Frontal cortex (tissue), 4 donors: ENCODE data around the gene CNTLN. TPM values are rescaled to one million over a fixed set of nuclear protein-coding genes. Genes with fewer than 3 reads are reported as not detected.
"Not testable (repeated sequence)": the region's sequence is repeated elsewhere in the genome, so short reads cannot be mapped to it uniquely, and the experiment has no call there.

Experiments
- DNase-seq, 2 donors: peaks; one replicate each; pipeline ENCODE4 v3.0.0; 2012; ENCODE audit warnings: low spot score in 2 of 2
- FAIRE-seq: peaks from 2 replicates; lab custom pipeline; 2012; peaks lifted over from hg19 to GRCh38; lab: Jason Lieb, UNC
- total RNA-seq: library from RNA; depleted of rRNA; stranded (reverse); fragments of >200 nt; gene quantifications from one replicate; pipeline ENCODE4 v1.2.3, GENCODE V29; 2014
- donor health status: control.
- donor health status: control.
- donor health status: control.

The CNTLN gene
- total RNA-seq, 1 donor from 2014 or later = 20.0 TPM

DNA sequence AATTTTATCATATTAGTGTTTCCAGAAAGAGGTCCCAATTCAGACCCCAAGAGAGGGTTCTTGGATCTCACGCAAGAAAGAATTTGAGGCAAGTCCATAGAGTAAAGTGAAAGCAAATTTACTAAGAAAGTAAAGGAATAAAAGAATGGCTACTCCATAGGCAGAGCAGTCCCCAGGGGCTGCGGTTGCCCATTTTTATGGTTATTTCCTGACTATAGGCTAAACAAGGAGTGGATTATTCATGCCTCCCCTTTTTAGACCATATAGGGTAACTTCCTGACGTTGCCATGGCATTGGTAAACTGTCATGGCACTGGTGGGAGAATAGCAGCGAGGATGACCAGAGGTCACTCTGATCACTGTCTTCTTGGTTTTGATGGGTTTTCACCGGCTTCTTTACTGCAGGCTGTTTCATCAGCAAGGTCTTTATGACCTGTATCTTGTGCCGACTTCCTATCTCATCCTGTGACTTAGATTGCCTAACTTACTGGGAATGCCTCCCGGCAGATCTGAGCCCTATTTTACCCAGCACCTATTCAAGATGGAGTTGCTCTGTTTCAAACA, 262.4 kb downstream of the CNTLN start:
- not testable (repeated sequence) for DNase-seq, FAIRE-seq

DNA sequence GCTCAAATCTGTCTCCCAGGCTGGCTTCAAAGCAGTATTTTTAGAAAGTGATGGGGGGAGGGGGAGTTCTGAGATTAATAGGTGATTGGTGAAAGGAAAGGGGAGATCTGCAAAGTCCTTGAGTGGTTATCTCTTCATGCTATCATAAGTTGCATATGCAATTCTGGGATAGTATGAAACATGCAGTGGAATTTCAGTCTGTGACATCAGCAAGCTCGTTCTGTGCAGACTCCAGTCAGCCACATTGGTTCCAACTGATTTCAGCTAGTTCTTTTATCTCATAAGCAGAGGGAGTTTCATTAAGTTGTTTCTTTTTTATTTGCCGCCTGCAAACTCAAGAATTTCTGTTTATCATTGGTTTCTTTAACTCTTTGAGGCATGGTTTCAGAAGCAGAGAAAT, 263.5 kb downstream of the CNTLN start:
- FAIRE-seq = no peak
- no peak for DNase-seq

DNA sequence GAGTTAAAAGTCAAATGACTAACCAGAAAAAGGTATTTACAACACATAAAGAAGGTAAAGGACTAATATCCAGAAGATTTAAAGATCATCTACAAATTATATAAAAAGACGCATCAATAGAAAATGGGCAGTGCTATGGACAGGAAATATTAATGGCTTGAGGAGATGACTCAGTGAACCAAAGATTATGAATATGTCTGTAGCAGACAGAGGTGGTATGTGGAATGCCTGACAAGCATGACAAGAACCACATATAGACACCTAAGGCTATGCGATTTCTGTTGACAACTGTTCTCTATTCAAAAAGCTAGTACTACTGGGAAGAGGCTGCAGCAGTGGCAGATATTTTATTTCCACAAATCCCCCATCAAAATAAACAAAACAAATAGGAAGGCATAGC, 267.0 kb downstream of the CNTLN start:
- FAIRE-seq (no peak), DNase-seq (no peak)

DNA sequence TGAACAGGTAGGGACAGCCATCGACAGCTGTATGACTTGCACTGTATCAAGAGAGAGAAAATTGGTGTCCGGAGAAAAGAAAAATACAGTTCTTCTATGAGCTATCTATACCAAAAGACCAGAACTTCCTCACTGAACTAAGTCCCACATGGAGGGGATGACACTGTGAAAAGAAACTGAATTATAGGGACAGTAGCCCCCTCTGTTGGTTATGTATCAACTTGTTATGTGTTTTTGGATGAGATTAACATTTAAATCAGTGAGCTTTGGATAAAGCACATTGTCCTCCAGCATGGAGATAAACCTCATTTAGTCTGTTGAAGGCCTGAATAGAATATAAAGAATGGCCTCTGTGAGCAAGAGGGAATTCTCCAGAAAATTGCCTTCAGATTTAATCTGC, 267.5 kb downstream of the CNTLN start:
- no peak for FAIRE-seq
- DNase-seq = no peak

DNA sequence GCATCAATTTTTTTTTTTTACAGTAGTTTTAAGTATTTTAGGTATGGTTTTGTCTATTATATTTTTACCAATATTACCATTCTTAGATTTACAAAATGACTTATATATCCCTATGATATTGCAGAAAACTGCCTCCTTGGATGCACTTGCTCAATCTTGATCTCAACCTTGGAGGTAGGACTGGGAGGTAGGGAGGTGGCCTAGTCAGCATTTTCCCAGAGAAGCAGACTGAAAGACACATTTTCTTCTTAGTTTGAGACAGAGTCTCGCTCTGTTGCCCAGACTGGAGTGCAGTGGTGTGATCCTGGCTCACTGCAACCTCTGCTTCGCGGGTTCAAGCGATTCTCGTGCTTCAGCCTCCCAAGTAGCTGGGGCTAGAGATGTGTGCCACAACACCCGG, 268.7 kb downstream of the CNTLN start:
- FAIRE-seq = no peak
- DNase-seq = no peak

DNA sequence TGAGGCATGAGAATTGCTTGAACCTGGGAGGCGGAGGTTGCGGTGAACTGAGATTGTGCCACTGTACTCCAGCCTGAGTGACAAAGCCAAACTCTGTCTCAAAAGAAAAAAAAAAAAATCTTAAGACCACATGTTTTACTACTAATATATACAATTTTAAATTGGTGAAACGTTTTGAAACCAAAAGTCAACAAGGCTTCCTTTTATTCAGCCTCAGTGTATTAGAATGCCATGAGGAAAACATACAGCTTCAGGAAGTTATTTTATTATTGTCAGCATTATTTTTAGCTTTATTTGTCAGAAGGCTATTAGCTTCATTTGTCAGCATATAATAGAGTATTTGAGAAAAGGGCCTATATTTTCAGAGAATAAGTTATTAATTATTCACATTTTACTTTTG, 280.1 kb downstream of the CNTLN start:
- FAIRE-seq (no peak), DNase-seq (no peak)

DNA sequence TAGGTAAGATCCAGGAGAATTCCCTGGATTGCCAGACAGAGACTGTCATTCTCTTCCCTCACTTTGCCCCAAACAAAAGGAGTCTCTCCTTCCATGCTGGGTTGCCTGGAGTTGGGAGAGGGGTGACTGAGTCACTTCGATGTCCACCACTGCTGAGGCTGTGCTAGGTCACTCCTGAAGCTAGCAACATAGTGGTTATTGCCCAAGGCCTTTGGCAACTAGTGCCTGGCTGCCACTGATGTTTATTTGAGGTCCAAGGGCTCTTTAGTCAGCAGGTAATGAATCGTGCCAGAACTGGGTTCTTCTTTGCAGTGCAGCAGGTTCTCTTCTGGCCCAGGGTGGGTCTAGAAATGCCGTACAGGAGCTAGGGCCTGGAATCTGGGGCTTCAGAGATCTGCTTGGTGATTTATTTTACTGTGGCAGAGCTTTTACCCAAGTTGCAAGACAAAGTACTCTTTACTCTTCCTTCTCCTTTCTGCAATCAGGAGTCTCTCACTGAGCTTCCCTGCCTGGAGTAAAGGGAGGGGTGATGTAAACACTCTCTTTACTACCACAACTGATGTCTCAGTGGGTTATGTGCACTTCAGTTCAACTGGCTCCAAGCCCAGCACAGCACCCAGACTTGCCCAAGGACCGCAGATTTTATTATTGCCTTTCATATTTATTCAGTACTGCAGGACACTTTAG, 288.3 kb downstream of the CNTLN start:
- FAIRE-seq (no peak), DNase-seq (no peak)

DNA sequence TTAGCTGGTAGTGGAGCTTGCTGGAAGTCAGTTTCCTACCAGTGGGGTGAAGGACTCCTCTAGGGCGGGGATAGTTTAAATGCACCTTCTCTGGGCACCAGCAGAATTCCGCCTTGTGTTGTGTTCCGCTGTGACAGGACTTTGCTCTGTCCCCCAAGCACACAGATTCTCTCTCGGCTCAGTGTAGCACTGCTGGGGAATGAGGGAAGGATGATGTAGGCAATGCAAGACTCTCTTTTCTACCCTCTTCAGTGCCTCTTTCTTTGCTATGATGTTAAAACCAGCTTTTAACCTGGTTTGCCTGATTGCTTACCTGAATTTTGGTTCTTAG, 288.8 kb downstream of the CNTLN start:
- FAIRE-seq (no peak), DNase-seq (no peak)

DNA sequence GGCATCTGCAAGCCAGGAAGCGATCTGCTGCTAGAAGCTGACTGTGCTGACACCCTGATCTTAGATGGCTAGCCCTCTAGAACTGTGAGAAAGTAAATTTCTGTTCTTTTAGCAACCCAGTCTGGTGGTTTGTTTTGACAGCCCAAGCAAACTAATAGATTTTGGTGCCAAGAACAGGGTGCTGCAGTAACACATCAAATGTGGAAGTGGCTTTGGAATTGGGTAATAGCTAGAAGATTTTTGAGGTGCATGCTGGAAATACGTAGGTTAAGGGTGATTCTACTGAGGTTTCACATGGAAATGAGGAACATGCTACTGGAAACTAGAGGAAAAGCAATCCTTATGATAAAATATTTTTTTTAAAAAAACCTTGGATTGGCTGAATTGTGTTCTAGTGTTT, 290.5 kb downstream of the CNTLN start:
- no peak for FAIRE-seq
- no peak for DNase-seq

DNA sequence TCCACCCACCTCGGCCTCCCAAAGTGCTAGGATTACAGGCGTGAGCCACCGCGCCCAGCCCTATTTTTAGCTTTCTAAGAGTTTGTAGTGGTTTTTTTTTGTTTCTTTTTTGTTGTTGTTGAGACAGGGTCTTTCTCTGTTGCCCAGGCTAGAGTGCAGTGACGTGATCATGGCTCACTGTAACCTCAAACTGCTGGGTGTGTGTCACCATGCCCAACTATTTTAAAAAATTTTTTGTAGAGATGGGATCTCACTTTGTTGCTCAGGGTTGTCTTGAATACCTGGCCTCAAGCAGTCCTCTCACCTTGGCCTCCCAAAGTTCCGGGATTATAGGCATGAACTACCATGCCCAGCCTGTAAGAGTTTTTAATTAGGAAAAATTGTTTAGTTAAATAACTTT, 298.7 kb downstream of the CNTLN start:
- no peak for FAIRE-seq
- DNase-seq = no peak

DNA sequence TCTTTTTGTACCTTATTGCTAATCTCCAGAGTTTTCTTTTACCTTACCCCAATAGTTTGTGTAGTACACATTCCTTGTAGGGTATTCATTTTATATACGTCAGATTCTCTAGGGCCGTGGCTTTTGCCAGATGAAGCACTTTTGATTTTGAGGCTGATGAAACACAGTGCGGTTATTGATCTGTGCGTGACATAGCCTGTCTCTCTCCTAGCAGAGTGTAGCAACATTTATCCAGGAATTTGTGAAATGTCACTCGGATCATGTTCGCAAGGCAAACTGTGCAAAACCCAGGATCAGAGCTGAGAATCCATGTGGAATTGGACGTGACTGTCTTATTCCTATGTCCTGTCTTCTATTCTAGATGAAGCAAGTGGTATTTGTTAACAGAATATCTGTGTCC, 302.0 kb downstream of the CNTLN start:
- DNase-seq (no peak), FAIRE-seq (no peak)

DNA sequence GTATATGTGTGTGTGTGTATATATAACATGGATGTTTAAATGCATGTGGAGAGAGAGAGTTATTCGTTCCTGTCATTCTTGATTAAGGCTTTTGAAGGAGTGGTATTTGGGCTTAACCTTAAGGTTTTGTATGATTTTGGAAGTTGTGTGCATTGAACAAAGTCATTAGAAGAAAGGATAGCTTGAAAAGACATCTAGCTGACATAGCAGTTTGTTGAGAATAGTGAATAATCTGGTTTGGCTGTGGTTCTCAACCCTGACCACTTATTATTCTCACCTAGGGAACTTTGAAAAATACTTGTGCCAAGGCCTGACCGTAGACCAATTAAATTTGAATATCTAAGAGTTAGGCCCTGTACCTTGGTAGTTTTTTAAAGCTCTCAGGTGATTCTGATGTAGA, 303.0 kb downstream of the CNTLN start:
- FAIRE-seq (no peak), DNase-seq (no peak)

DNA sequence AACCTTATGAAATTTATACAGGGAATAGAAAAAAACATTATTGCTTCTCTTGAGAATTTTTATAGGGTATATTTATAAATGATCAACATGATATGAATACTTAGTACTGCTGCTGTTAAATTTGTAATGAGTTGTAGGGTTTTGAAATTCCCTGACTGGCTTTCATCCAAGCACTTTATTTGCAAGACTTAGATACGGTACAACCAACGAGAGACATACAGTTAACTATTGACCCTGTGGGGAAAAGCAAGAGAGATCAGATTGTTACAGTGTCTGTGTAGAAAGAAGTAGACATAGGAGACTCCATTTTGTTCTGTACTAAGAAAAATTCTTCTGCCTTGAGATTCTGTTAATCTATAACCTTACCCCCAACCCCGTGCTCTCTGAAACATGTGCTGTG, 310.3 kb downstream of the CNTLN start:
- FAIRE-seq, DNase-seq: not testable (repeated sequence)

DNA sequence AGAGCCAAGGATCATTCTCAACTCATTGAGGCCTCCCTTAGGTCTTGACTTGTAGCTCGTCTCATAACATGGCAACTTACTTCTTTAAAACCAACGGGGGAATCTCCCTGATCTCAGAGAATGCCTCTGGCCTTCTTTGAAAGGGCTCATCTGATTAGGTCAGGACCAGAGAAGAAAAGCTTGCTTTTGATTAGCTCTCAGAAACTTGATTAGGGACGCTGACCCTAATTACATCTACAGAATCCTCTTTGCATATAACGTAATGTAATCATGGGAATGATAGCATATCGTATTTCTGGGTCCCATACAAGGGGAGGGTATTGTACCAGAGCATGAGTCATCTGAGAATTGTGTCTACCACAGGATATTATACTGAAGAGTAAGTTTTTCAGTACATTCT, 318.9 kb downstream of the CNTLN start:
- no peak for FAIRE-seq
- no peak for DNase-seq

DNA sequence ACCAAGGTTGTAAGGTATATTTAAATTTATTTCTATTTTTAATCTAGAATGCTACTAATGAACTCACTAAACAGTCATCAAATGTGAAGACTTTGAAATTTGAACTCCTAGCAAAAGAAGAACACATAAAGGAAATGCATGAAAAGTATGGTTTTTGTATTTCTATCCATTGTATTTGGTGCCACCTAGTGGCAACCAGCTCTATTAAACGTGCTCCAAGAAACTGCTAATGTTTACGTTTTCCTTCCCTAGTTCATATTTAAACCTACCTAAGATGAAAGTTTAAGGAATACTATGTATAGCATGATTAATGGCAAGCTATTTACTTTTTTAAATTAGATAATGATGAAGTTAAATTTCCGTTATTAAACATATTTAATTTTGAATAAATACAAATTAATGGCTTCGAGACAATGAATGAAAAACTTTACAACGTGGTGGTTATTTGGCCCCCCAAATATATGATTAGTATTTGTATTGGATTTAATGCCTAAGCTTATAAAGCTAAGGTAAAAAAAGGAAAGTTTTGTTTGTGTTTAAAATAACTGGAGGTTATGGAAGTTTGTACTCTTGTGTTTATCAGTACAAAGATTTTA, 328.1 kb downstream of the CNTLN start:
- DNase-seq = peak; percentile 5 to 10
- FAIRE-seq = peak; percentile 93

DNA sequence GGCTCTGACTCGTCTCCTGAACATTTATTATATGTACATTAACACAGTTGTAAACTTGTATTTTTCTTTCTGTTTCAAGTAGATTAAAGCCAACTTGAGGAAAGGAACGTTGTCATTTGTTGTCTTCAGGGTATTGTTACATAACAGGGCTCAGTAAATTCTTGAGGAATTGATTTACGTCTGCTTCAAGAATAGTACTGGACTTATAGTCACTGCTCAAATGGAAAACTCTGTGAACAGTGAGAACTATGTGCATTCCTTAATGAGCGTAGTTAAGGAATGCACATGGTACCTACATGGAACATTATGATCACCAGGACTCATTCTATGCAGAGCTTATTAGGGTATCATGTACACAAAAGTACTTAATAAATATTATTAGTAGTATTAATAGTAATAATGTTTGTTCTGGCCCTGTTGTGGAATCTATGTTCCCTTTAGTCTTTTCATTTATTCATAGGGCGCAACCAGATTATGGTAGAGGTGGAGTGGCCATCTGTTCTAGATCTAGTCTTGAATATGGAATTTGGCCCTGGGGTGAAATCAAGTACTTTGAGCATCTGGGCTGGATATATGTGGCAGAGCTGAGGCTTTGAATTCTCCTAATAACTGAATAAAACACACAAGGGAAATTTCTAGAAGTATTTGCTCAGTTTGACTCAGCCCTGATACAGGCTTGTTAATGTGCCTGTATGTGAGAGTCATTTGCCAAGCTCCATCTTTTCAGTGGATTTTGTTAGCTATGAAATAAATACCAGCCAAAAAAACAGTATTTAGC, 335.4 kb downstream of the CNTLN start:
- no peak for DNase-seq
- no peak for FAIRE-seq

DNA sequence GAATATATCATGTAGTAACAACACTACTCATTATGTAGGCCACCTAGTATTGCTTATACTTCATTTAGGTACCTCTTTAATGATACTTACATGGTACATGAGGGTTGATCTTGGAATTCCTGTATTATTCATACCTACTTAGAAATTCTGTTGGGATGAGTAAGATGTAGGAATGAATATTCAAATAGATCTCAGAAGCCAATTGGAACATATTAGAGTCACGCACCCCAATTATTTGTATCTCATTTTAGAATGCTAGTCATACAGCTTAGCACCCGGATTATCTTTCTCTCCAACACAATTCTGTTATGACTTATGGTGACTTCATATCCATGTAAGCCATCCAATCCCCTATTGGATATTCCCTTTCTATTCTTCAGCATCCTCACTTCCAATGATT, 337.3 kb downstream of the CNTLN start:
- FAIRE-seq (no peak), DNase-seq (no peak)

DNA sequence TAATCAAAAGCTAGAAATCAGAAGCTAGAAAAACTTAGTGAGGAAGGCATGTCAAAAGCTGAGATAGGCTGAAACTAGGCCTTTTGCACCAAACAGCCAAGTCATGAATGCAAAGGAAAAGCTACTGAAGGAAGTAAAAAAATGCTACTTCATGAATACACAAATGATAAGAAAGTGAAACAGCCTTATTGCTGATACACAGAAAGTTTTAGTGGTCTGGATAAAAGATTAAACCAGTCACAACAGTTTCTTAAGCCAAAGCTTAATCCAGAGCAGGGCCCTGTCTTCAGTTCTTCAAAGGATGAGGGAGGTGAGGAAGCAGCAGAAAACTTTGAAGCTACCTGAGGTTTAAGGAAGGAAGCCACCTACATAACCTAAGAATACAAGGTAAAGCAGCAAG, 341.6 kb downstream of the CNTLN start:
- no peak for DNase-seq
- no peak for FAIRE-seq

DNA sequence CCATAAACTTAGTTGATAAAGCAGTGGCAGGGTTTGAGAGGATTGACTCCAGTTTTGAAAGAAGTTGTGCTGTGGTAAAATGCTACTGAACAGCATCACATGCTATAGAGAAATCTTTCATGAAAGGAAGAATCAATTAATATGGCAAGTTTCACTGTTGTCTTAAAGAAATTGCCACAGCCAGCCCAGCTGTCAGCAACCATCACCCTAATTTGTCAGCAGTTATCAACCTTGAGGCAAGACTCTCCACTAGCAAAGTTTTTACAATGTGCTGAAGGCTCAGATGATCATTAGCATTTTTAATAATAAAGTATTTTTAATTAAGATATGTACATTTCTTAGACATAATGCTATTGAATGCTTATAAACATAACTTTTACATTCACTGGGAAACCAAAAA, 343.0 kb downstream of the CNTLN start:
- DNase-seq (no peak), FAIRE-seq (no peak)

DNA sequence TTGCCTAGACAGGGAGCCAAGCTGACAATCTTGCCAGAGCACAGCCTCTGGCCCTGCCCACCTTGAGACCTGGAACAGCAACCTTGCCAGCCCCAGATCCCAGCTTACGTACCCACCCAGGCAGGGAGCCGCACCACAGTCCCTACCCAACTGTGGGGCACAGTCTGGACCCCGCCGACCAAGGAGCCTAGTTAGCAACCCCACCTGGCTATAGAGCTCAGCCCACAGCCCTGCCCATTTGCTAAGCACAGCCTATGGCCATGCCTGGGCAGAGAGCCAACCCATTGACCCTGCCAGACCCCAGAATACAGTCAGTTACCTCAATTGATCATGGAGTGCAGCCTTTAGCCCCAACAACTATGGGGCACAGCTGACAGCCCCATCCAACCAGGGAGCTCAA, 346.1 kb downstream of the CNTLN start:
- DNase-seq = no peak
- FAIRE-seq = no peak

DNA sequence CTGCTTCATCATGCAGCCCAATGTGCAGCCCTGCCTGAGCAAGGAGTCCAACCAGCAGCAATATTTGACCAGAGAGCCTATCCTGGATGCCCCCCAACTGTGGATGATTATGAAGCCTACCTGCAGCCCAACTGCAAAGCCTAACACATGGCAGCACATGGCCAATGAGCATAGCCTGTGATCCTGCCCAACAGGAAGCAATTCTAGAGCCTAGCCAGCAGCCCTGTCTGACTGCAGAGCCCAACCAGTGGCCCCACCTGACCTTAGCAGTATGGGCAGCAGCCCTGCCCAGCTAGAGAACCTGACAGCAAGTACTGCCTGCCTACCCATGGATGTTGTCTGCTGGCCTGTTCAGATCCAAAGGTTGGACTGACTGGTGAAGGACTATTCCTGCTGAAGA, 346.7 kb downstream of the CNTLN start:
- no peak for FAIRE-seq

More for the DNA sequence above, 346.7 kb downstream of the CNTLN start:
- DNase-seq = no peak
